Heart left ventricle (tissue), 13 donors: ENCODE results near the gene ZBTB26.

ENCODE experiments used
- CTCF ChIP-seq, 12 donors: fragments of 200-600 bp; sonication (generic) in 4 of 12; IDR thresholded peaks; one replicate each; pipeline versions ENCODE4 v1.5.0 to v1.8.0; 2018 to 2022; ENCODE audit warnings: antibody characterized with exemption in 12 of 12, mild to moderate bottlenecking in 5 of 12
- POLR2A ChIP-seq, 2 donors: fragments of 450-650 bp; IDR thresholded peaks; one replicate each; pipeline ENCODE4 v1.6.1; 2017; ENCODE audit warnings: antibody characterized with exemption in 2 of 2, mild to moderate bottlenecking in 2 of 2, moderate library complexity in 2 of 2
- donor health status: ischemic (EF 13 %, LVEDD 7.1; RV severe dilation, severe dysfunction).
- donor health status: DM: no; HTN: yes; CAD: no.
- donor health status: DM: no; HTN: no; CAD: no.
- donor health status: ischemic (EF 25% LVEDD 6.9; RV normal size, moderate dysfunction).
- donor health status: ischemic (EF 25% LVEDD 5.7; RV mildly dilated, moderate dysfunction).
- donor health status: ischemic (EF 35%, LVEDD 5.7; RV mildly dilated, moderate dysfunction).
- donor health status: nonischemic (EF 11% LVEDD 7.7; RV severe dilation, severe dysfunction).
- donor health status: DM: yes; HTN: yes; CAD: no.
- donor health status: PGD.
- donor health status: ischemic (EF 29% LVEDD 5.4; RV normal size, mild dysfunction).
- donor health status: nonischemic (EF 23%, LVEDD 6.1; RV moderate dilation, normal function).

DNA sequence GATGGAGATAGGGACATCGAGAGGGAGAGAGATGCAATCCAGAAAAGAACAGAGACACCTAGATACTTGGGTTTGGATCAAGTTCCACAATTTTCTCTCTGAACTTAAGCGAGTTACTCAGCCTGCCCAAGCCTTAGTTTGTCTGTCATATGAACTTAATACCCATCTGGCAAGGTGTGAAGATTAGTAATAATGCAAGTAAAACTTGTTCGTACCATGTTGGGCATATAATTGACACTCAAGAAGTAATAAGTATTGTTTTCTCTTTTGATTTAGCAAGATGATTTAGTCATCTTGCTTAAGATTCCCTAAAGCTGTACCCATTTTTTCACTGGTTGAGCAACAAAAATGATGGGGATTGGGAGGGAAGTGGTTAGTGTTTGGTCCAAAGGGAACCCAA, 17.0 kb upstream of the ZBTB26 start:
- TF ChIP-seq POLR2A (IDR thresholded peaks at IDR 0.05) = no peak
- TF ChIP-seq CTCF (IDR thresholded peaks at IDR 0.05) = no peak
